Measurements from ENCODE around the gene AGAP1.

The AGAP1 gene

GRCh38 chr2:235848055-235848454, 354.2 kb downstream of the AGAP1 start:
- no peak for DNase-seq (ENCODE audit: low spot score)

GRCh38 chr2:235848946-235849345, 355.1 kb downstream of the AGAP1 start:
- DNase-seq (ENCODE audit: low spot score) = no peak

- no peak for DNase-seq (ENCODE audit: low spot score)
These were observed 355.6 kb downstream of the AGAP1 start for GRCh38 chr2:235849489-235849888.

- DNase-seq (ENCODE audit: low spot score) = no peak
These were observed 356.4 kb downstream of the AGAP1 start for GRCh38 chr2:235850289-235850688.

GRCh38 chr2:235850771-235851551, 357.1 kb downstream of the AGAP1 start:
- DNase-seq (ENCODE audit: low spot score) = no peak

- no peak for DNase-seq (ENCODE audit: low spot score)
These were observed 358.1 kb downstream of the AGAP1 start for GRCh38 chr2:235851828-235852525.

GRCh38 chr2:235852526-235852920, 358.7 kb downstream of the AGAP1 start:
- no peak for DNase-seq (ENCODE audit: low spot score)

GRCh38 chr2:235854276-235854675, 360.4 kb downstream of the AGAP1 start:
- no peak for DNase-seq (ENCODE audit: low spot score)

GRCh38 chr2:235855011-235855410, 361.2 kb downstream of the AGAP1 start:
- DNase-seq (ENCODE audit: low spot score) = no peak

GRCh38 chr2:235856151-235856854, 362.5 kb downstream of the AGAP1 start:
- DNase-seq (ENCODE audit: low spot score) = no peak

GRCh38 chr2:235857598-235857997, 363.8 kb downstream of the AGAP1 start:
- no peak for DNase-seq (ENCODE audit: low spot score)

GRCh38 chr2:235858881-235859280, 365.0 kb downstream of the AGAP1 start:
- no peak for DNase-seq (ENCODE audit: low spot score)

GRCh38 chr2:235859651-235860050, 365.8 kb downstream of the AGAP1 start:
- no peak for DNase-seq (ENCODE audit: low spot score)

GRCh38 chr2:235860111-235860510, 366.3 kb downstream of the AGAP1 start:
- DNase-seq (ENCODE audit: low spot score) = no peak

GRCh38 chr2:235860871-235861270, 367.0 kb downstream of the AGAP1 start:
- DNase-seq (ENCODE audit: low spot score) = no peak

- no peak for DNase-seq (ENCODE audit: low spot score)
These were observed 367.5 kb downstream of the AGAP1 start for GRCh38 chr2:235861383-235861782.

GRCh38 chr2:235863414-235863813, 369.6 kb downstream of the AGAP1 start:
- no peak for DNase-seq (ENCODE audit: low spot score)

- no peak for DNase-seq (ENCODE audit: low spot score)
These were observed 370.5 kb downstream of the AGAP1 start for GRCh38 chr2:235864302-235864701.

GRCh38 chr2:235864733-235865515, 371.1 kb downstream of the AGAP1 start:
- DNase-seq (ENCODE audit: low spot score) = no peak

- DNase-seq (ENCODE audit: low spot score) = no peak
These were observed 372.5 kb downstream of the AGAP1 start for GRCh38 chr2:235866373-235866772.

GRCh38 chr2:235868224-235868623, 374.4 kb downstream of the AGAP1 start:
- DNase-seq (ENCODE audit: low spot score) = no peak

- no peak for DNase-seq (ENCODE audit: low spot score)
These were observed 374.8 kb downstream of the AGAP1 start for GRCh38 chr2:235868645-235869044.
